OCI-M2 (cell line): Measurements from ENCODE around the gene STXBP2.

Experiments used
- DNase-seq: peaks from one replicate; lab custom pipeline; 2025; ENCODE audit not compliant: unreplicated experiment; lab: John Stamatoyannopoulos, UW

STXBP2 gene

DNA sequence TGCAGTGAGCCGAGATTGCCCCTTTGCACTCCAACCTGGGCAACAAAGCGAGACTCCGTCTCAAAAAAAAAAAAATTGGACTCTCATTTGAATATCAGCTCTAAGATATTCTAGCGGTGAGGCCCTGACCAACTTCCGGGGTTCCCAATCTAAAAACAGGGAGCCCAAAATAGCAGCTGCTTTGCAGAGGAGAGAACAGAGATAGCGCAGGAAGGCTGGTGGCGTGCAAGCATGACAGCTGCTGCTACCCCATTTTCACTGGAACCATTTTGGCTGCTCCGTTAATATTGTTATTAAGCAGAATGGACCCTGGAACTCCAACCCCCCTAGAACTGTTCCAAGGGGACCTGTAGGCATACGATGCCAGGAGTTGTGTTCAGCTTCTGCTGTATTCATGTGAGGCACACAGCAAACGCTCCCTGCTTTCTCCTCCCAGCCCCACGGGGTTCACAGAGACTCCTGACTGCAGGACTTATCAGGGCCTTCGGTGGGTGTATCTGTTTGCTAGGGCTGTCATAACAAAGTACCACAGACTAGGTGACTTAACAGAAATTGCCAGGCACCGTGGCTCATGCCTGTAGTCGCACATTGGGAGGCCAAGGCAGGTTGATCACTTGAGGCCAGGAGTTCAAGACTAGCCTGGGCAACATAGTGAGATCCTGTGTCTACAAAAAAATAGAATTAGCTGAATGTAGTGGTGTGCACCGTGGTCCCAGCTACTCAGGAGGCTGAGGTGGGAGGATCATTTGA lies 11.5 kb downstream of the STXBP2 start:
- DNase-seq = no peak

DNA sequence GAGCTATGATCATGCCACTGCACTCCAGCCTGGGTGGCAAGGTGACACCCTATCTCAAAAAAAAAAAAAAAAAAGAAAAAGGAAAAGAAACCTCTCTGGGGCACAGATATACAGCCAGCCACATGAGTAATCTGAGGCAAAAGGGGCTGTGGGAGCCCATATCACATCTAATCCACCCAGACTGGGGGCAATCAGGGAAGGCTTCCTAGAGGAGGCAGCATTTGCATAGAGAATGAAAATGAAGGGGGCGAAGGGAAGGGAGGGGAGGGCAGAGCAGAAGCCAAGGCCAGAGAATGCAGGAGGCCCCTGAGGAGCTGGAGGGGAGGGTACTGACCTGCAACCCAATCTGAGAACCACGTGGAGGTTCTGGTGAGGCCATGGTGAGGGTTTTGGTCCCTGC lies 13.2 kb downstream of the STXBP2 start:
- DNase-seq = no peak

DNA sequence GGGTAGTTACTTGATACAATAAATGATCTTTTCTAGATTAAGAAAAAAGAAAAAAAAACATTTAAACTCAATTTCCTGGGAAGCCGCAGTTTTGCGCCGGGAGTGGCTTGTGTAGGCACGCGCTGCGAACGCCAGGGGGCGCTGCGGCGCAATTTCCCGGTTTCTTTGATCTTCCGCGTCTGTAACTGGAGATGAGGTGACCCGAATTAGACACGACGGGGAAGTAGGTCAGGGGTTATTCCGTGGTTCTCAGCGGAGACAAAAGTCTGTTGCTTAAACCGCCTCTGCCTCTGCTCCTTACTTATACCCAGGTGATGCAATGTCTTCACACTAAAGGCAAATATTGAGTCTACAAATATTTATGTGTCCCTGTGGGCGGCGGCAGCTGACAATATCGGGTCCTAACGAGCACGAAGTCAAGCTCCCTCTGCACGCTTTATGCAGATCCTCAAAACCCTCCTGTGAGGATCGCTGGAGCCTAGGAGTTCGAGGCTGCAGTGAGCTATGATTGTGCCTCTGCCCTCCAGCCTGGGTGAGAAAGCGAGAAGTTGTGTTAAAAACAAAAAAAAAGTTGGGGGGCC lies 15.2 kb downstream of the STXBP2 start:
- no peak for DNase-seq

DNA sequence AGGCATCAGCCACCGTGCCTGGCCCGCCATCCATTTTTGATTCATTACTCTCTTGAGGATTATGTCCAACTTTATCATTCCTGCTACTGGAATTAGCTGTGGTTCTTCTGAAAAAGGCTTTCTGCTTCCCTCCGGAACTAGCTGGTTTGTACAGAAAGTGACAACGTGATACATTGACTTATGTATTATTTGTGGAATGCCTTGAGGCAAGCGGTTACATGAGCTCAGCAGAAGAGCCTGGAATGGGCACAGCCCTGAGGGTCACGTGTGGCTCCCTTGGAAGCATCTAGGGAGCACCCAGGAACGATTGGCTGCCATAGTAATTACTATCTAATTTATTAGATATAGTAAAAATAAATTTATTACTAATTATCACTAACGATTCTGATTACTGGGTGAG lies 17.5 kb downstream of the STXBP2 start:
- no peak for DNase-seq

DNA sequence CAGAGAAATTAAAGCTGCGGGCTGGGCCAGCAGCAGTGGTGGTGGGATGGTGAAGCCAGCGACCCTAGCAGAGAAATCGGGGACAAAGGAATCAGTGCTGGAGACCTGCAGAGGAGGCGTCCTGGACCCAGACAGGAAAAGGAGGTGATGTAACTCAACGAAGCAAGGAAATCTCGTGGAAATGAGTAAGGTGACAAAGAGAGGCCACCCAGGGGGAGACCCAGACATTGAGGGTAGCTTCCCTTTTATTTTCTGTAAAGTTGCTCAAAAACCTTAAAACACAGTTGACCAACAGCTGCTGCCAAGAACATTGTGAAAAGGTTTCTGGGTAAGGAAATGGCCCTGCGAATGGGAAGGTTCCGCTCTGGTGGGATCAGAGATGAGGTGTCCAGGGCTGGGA lies 18.7 kb downstream of the STXBP2 start:
- no peak for DNase-seq

DNA sequence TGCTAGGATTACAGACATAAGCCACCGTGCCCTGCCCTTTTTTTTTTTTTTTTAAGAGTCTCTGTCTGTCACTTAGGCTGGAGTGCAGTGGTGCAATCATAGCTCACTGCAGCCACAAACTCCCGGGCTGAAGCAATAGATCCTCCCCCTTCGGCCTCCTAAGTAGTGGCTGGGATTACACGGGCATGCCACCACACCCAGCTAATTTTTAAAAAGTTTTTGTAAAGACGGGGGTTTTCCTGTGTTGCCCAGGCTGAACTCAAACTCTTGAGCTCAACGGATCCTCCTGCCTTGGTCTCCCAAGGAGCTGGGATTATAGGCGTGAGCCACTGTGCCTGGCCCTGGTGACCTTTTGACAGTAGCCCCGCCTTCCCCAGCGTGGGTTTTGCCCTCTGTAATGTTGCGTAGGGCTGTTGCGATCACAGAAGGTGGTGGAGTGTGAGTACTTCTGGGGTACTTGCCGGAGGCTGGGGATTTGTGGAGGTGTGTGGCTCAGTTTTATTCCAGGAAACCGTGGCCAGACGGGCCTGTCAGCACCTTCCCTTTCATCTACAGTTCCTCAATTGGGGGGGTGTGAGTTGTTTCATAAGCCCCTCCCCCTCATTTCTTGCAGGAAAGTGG lies 20.3 kb downstream of the STXBP2 start:
- DNase-seq = no peak

DNA sequence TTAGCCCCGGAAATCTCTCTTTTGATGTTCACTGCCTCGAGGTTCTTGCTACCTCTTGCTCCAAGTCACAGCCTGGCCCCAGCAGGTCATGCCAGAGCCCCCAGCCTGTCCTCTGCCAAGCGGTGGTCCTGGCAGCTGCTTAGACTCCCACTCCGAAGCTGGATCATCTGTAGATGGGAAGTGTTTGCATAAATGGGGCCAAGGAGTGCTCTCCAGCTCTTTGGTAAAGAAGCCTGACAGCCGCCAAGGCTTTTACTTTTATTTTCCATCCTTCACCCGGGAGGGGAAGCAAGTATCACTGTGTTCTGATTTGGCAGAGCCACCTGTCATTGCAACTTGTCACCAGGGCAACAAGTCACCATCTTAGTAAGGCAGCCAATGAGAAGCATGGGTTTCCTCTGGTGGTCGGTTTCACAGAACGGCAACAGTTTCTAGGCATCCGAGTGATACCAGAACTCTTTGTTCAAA lies 21.3 kb downstream of the STXBP2 start:
- no peak for DNase-seq

DNA sequence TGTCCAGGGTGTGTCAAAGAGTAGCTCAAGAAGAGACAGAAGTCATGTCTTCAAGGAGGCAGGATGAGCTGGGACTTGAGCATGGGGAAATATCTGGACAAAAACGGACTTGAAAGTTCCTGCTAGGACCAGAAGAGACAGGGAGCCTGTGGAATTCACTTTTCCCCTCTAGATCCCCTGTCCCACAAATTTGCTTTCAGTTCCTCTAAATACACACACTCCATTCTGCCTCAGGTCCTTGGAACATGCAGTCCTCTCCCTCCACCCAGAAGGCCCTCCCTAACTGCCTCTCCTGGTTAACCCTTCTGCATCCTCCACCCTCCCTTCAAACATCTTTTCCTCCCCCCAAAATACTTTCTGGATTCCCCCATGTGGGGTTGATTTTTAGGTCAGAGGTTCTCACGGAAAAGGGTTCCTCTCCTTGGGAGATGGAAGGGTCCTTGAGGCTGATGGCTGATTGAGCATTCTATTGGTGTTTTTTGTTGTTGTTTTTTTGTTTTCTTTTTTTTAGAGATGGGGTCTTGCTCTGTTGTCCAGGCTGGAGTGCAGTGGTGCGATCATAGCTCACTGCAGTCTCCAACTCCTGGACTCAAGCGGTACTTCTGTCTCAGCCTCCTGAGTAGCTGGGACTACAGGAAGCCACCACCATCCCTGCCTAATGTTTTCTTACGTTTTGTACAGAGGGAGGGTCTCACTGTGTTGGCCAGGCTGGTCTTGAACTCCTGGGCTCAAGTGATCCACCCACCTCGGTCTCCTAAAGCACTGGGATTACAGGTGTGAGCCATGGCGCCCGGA lies 25.0 kb downstream of the STXBP2 start:
- no peak for DNase-seq

DNA sequence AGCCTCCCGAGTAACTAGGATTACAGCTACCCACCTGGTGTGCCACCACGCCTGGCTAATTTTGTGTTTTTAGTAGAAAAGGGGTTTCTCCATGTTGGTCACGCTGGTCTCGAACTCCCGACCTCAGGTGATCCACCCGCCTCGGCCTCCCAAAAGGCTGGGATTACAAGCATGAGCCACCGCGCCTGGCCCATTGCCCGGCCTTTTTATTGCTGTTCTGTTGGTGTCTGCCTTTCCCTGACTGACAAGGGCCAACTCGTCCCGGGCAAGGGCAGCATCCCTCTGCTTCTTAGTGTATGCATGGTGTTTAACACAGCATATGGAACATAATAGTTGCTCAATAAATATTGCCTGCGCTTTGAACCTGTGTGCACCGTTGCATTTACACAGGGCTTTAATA lies 25.7 kb downstream of the STXBP2 start:
- no peak for DNase-seq

DNA sequence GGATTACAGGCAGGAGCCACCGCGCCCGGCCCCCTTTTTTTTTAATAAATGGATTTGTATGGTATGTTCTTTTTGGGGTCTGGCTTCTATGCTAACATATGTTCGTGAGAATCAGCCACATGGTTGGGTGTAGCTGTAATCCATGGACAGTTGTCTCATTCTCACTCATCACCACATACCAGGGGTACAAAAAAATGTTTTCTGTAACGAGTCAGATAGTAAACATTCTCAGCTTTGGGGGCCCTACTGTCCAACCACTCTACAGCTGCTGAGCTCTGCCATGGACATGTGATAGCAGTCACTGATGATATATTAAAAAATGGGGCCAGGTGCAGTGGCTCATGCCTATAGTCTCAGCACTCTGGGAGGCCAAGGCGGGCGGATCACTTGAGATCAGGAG lies 26.8 kb downstream of the STXBP2 start:
- no peak for DNase-seq

DNA sequence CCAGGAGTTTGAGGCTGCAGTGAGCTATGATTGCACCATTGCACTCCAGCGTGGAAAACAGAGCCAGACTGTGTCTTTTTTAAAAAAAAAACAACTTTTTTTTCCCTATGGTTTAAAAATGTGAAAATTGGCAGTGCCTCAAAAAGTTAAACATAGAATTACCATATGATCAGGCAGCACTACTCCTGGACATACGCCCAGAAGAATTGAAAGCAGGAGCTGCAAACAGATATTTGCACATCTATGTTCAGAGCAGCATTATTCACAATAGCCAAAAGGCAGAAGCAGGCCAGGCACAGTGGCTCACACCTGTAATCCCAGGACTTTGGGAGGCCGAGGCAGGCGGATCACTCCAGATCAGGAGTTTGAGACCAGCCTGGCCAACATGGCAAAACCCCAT lies 28.2 kb downstream of the STXBP2 start:
- DNase-seq = no peak

DNA sequence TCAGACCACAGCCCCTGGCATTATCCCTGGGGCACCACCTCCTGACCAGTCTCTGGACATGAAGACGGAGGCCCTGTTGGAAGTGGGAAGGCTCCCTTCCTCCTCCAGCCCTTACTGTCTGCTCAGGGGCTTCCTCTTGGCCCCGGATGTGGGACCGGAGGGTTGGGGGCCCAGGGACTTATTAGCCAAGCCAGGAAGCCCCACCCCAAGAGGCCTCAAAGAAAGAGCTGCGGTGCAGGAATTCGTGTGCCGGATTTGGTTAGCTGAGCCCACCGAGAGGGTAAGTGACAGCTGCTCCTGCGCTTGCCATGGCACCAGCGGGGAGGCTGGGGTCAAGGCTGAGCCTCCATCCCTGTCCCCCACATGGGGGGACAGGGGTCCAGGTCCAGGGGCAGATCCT lies 31.9 kb downstream of the STXBP2 start, which contains the start of gene RETN:
Gene RETN (plus strand): TSS at position 208 of the 400 bp plus-strand sequence. CDS start 278 bp downstream, outside the sequence.
- no peak for DNase-seq

DNA sequence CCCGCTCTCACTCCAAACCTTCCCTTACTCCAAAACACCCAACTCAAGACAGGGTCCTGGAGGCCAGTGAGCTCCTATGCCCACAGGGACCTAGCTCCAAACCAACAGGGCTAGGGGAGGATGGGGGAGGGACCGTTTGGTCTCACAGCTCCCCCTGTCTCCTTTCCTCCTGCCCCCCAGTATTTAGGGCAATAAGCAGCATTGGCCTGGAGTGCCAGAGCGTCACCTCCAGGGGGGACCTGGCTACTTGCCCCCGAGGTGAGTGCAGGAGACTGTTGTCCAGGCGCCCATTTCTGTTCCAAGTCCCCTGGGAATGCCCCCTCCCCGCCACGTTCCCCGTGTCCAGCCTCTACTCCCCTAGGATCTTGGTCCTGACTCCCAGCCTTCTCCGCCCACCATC lies 32.7 kb downstream of the STXBP2 start:
- no peak for DNase-seq

DNA sequence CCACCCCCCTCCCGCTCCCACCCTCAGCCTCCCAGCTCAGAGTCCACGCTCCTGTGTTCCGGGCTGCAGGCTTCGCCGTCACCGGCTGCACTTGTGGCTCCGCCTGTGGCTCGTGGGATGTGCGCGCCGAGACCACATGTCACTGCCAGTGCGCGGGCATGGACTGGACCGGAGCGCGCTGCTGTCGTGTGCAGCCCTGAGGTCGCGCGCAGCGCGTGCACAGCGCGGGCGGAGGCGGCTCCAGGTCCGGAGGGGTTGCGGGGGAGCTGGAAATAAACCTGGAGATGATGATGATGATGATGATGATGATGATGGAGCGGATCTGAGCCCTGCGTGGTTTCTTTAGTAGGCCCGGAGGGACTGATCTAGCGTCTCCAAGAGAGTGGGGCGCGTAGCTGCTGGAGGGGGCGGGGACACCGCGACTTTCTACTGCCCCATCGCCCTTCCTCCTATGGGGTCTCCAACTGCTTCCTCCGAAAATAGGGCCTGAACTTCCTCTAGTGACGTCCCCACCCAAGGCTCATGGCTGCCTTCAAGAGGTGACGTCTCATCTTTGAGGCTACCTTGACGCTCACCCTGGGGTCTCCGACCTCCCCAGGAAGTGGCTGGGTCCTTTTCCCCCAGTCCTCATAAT lies 33.4 kb downstream of the STXBP2 start:
- DNase-seq = no peak

DNA sequence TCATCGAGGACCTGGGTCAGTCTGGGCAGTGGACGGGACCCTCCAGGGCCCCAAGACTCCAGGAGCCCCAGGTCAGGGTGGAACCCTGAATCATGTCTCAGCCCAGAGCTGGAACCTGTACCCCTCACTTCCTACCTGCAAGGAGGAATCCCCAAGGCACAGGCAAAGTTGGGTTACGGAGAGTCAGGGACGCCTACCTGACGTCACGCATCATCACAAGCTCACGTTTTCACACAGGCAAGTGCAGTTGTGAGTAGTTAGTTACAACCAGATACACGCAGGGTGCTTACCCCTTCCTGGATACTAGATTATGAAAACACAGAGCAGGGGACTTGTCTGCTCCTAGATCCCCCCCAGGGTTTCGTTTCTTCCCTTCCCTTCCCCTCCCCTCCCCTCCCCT lies 33.9 kb downstream of the STXBP2 start:
- DNase-seq = no peak

DNA sequence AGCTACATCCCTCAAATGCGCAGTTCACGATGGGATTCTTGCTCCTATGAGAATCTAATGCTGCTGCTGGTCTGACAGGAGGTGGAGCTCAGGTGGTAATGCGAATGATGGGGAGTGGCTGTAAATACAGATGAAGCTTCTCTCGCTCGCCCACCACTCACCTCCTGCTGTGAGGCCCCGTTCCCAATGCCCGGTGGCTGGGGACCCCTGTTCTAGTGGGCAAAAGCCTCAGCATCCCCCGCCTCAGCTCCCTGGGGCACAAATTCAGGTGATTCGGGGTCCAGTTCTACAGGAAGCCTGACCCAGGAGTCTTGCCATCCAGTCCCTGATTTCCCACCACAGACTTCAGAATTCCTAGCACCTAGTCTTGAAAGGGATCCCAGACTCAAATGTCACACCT lies 35.6 kb downstream of the STXBP2 start:
- no peak for DNase-seq

DNA sequence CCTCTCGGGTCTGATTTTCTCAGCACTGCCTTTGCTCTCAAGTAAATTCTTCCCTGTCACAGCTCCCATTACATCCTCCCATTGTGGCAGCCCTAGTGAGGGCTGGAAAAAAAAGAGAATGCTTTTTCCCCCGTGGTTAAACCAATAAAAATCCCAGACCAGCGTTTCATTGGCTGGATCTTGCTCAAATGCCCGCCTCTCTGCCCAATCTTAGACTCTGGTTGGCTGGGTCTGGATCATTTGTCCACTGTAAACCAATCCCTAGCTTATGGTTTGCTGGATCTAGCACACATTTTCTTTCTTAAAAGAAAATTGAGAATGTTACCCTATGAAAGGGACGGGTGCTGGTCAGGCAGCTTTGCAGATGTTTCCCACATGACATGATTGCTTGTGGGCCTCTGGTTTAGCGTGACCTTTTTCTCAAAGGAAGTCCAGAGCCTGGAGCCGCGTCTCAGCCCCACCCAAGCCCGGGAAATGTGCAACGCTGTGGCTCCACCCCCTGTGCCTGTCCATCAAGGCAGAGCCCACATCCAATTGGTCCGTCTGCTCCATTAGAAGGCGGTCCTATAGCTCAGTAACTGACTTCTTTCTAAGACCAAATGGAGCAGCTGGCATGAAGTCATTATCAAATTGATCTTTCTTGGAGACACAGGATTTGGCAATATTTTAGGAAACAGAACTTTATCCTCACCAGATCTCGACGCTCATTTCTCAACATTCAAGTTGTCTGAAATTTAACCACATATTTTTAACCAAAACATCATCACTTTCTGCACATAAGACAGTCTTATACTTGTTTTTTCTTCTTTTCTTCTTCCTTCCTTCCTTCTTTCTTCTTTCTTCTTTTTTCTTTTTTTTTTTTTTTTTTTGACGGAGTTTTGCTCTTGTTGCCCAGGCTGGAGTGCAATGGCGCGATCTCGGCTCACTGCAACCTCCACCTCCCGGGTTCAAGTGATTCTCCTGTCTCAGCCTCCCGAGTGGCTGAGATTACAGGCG lies 37.4 kb downstream of the STXBP2 start:
- DNase-seq = peak; percentile 7

DNA sequence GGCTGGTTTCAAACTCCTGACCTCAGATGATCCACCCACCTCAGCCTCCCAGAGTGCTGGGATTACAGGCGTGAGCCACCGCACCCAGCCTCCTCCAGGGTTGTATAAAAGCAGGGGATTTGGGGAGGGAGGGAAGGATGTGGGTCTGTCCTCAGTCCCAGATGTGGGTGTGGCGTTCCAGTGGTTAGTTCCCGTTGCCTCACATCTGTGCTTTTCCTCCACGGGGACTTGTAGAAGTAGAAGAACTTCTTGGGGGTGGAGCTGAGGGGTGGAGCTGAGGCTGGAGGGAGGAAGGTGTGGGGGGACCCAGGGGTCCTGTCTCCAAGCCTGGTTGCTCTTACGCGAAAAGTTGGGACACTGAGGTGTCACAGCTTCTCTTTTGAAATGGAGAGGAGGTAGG lies 39.5 kb downstream of the STXBP2 start:
- DNase-seq = no peak

DNA sequence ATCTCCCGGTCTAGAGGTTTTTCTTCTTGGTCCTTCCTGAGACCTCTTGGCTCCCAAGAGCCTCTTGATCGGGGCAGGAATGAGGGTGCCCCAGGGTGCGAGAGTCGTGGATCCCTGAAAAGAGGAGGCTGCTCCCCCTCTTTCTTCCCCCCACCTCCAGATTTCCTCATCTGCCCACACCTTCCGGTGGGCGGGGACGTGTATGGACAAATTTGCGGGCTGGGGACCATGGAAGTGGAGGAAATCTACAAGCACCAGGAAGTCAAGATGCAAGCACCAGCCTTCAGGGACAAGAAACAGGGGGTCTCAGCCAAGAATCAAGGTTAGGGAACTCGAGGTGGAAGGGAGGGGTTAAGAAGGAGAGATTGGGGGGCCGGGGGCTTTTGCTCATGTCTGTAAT lies 39.9 kb downstream of the STXBP2 start, which contains the start of gene MCEMP1:
Gene MCEMP1 (plus strand): TSS at position 237 of the 400 bp plus-strand sequence. CDS start 31 bp downstream, at position 268.
- DNase-seq = no peak
